Retinal pigment epithelial cell (primary cell): ENCODE data around the gene GYG1.

Experiments
- DNase-seq: peaks from one replicate; pipeline ENCODE4 v3.0.0-alpha.2; 2010; ENCODE audit warnings: low read depth
- H3K4me3 ChIP-seq: 2 replicates; pipeline ENCODE4 v1.5.1; 2011; ENCODE audit warnings: mild to moderate bottlenecking, low read length, control low read depth, moderate library complexity
- CTCF ChIP-seq: conservative IDR thresholded peaks from 2 replicates; pipeline ENCODE4 v1.5.1; 2011; ENCODE audit warnings: low read depth, low read length, control low read depth, inconsistent platforms

GYG1 gene

GRCh38 chr3:149031096-149031495 lies 39.8 kb downstream of the GYG1 start:
- TF ChIP-seq CTCF = no peak
- DNase-seq = no peak
- no peak overlapping the region for H3K4me3 ChIP-seq

GRCh38 chr3:149037684-149038083 lies 46.3 kb downstream of the GYG1 start:
- DNase-seq = no peak
- TF ChIP-seq CTCF = no peak
- no peak overlapping the region for H3K4me3 ChIP-seq

- no peak overlapping the region for H3K4me3 ChIP-seq
- no peak for DNase-seq
- no peak for TF ChIP-seq CTCF
Observed at GRCh38 chr3:149038322-149038721, 47.0 kb downstream of the GYG1 start.

- no peak for TF ChIP-seq CTCF
- no peak for DNase-seq
- H3K4me3 ChIP-seq = no peak overlapping the region
Observed at GRCh38 chr3:149042789-149043386, 51.5 kb downstream of the GYG1 start.

GRCh38 chr3:149044339-149045083 lies 53.2 kb downstream of the GYG1 start:
- no peak for DNase-seq
- no peak overlapping the region for H3K4me3 ChIP-seq
- TF ChIP-seq CTCF = no peak

GRCh38 chr3:149055575-149055974 lies 64.2 kb downstream of the GYG1 start:
- no peak overlapping the region for H3K4me3 ChIP-seq
- DNase-seq = no peak
- TF ChIP-seq CTCF = no peak

- H3K4me3 ChIP-seq = no peak overlapping the region
- no peak for DNase-seq
- TF ChIP-seq CTCF = no peak
Observed at GRCh38 chr3:149058198-149058597, 66.9 kb downstream of the GYG1 start.
